ENCODE measurements around the gene SCGB1C2. TPM values are rescaled to one million over a fixed set of nuclear protein-coding genes. Genes with fewer than 3 reads are reported as not detected.

Gene SCGB1C2
- total RNA-seq, 1 donor from 2014 or later, result not detected

GRCh38 chr17:185445-186138 is 48.2 kb downstream of the SCGB1C2 start:
- intact Hi-C loops (cut with DNase I), result no loop called here
- no peak for DNase-seq (ENCODE audit: low spot score)

DNA sequence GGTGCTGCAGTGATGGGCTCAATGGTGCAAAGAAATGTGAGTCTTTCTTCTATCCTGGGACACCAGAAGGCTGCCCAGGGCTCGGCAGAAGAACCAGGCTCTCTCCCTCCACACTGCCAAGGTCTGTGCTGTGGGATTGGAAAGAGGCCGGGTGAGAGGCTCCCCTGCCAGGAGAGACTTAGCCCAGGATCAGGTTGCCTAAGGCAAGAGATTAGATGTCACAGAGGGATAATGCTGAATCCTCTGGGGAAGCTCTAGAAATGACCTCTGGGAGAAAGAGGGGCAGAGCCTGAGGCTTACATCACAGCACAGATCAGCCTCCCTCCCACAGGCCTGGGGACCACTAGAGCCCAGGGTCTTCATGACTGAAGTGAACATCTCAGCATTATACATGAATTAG is 49.8 kb downstream of the SCGB1C2 start:
- intact Hi-C loops (cut with DNase I), result no loop called here
- DNase-seq (ENCODE audit: low spot score), result no peak

Other genes with a start within 250 kb of the SCGB1C2 start
- gene DOC2B, start 44.1 kb downstream of the SCGB1C2 start, total RNA-seq, result 6.4 TPM
- gene RPH3AL, start 215.2 kb downstream of the SCGB1C2 start, total RNA-seq, result 5.5 TPM

Measured in cardiac septum (tissue), 1 donor.